GM19452 (cell line): Measurements from ENCODE around the gene SYT7.

Experiments used
- ATAC-seq: cut with Tn5 transposase; IDR thresholded peaks from one replicate; pipeline ENCODE4 v1.9.1; 2021; ENCODE audit not compliant: unreplicated experiment

The SYT7 gene

DNA sequence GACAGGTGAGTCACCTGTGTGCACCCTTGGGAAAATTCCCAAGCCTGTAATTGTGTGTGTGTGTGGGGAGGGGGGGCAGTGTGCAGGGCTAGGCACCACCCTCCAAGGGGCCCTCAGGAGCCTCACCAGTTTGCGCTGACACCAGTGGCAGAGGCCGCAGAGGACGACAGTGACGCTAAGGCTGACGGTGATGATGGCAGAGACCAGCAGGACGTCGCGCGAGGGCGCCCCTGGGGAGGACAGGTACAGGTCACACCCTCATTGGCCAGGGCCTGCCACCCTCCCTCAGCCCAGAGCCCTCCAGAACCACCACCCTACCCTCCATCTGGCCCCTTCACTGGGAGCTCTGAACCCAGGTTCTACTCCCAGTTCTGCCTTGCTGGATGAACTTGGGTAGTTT is 24.9 kb downstream of the SYT7 start:
- ATAC-seq: no peak

DNA sequence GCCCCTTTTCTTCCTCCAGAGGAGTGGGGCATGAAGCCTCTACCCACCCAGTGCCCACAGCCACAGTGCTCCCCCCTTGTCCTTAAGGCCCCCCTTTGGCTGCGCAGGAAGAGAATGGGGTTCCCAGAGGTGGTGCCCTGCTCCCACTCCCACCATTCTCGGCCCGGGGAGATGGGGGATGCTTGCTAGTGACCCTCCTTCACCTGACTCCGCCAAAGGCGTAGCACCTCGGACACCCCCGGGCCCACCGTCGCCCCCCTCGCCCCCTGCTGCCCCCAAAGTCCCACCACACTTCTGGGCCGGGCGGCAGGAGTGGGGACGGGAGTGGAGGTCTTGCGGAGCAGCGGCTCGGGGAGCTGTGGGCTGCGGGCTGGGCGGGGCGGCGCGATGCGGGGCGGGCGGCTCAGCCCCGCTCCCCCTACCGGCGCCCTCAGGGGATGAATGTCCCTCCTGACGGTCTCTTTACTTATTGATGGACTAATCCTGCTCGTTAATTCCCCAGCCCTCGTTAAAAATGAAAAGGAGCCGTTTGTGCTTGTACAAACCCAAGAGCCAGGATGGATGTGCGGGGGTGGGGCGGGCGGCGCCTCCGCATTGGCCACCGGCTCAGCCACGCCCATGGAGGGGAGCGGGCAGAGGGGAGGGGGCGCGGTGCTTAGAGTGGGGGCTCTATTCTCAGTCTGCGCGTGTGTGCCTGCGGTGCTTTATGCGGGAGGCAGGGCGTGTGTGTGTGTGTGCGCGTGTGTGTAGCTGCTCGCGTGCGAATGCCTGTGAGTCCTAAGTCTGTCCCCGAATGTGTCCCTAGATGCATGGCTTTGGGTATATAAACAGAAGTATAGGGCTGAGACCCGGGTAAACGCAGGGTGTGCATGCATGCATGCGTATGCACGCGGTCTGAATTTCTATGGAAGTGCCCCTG is 25.6 kb downstream of the SYT7 start:
- ATAC-seq: no peak

DNA sequence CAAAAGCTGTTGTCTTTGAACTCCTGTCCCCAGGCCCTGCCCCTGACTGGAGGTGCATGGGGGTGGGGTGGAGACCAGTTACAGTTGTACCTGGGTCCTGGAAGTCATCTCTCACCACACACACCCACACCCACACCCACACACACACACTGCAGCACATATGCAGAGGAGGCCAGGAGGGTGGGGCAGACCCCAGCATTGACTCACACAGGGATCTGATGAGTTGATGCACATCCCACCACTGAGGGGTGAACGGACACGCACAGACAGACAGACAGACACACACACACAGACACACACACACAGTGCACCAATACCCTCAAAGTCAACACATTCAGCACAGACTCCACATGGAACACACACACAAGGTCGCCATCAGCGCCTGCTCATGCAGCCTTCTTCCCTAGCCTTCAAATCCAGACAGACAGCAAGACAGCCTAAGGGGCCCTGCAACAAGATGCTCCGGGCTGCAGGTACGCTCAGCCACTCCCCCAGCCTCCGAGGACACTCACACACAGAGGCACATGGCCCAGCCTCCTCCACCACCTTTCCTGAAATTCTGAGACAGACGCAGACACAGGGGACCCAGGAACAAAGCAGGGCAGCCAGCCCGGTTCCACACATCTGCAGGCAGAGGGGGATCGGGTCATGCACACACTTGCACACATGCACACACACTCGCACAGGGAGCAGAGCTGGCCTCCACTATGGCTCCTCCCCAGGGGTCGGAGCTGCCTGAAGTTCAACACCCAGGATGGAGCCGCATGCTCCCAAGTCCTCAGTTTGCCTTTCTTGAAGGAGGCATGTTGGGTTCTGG is 26.5 kb downstream of the SYT7 start:
- no peak for ATAC-seq

DNA sequence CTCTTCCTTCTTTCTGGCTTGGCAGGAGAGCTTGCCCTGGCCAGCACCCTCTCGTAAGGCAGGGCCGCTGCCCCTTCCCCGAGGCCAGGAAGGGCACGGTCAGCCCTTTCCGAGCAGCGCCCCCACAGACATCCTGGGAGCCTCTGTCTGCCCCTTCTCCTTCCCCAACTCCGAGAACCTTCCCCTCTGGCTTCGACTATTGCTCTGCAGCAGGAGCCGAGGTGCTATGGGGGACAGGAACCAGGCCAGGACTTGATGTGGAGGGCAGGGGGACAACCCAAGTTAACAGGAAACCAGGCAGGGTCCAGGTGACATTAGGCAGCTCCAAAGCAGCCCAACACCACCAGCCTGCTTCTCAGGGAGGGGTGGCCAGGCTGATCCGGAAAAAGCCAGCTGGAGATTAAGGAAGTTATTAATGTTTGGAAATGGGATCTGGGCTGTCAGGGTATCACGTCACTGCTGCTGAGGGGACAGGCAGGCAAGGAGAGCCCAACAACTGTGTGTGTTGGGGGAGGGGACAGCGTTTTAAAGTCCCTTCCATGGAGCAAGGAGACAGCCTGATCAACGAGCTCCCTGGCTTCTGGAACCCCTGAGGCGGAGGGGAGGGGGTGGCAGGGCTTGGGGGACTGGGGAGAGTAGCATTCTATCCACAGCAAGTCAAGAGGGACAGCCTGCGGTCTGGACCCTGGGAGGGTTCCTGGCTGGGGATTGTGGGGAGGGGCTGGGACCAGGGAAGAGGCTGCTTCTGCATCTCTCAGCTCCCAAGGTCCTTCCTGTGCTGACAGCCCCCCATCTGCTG is 27.3 kb downstream of the SYT7 start:
- ATAC-seq: no peak

DNA sequence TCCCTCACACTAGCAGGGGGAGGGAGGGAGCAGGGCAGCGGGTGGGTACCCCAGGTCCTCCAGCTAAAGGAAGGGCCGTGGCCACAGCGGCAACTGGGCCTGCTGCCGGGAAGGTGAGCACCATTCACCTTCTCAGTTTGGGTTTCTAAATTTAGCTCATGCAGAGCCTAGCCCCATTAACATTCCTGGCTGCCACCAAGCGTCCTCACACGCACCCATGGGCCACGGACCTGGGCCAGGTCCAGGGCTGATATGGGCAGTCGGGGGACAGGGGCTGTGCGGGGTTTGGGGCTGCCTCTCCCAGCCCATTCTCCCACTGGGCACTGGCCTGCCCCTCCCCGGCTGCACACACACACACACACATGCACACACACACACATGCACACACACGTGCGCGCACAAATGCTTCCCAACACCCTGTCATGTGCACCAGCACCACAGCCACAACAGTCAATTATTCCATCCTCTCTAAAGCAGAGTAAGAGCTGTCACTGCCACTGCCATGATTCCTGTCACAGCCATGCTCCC is 28.7 kb downstream of the SYT7 start:
- ATAC-seq: no peak

DNA sequence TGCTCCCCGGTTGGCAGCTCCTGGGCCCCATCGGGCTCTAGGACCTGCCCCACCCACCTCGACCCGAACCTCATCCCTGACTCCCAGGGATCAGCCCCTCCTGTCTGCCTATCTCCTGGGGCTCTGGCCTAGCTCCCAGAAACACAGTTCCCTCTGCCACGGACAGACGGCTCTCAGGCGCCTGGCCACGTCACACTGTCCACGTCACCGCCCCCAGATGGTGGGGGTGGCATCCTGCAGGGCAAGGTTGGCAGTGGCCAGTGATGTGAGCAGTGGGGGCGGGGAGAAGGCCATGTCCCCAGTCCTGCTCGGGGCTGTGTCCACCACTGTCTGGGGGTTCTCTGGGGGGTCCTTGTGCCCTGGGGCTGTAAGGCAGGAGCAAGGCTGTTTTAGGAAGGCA is 29.2 kb downstream of the SYT7 start:
- ATAC-seq: no peak

DNA sequence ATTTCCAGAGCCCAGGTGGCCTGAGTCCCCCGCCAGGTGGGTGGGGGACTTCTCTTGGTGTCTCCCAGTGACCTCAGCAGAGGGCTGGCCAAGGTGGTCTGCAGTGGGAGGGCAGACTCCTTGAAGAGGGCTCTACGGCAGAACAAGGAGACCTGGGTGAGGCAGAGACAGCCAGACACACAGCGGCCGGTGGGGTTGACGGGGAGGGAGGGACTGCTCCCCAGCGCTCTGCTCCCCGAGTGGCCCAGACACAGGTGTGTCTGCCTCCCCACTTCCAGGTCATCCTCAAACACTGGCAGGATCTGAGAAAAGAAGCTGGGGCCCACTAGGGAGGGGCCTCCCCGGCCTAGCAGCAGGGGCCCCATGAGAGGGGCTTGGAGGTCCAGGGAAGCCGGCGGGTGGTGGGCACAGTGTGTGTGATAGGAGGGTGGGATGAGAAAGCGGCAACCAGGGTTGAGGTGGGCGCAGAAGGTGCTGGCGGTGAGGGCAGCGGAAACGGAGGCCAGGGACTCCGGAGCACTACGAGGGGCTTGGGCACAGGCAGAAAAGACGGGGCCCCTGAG is 30.1 kb downstream of the SYT7 start:
- ATAC-seq: no peak

DNA sequence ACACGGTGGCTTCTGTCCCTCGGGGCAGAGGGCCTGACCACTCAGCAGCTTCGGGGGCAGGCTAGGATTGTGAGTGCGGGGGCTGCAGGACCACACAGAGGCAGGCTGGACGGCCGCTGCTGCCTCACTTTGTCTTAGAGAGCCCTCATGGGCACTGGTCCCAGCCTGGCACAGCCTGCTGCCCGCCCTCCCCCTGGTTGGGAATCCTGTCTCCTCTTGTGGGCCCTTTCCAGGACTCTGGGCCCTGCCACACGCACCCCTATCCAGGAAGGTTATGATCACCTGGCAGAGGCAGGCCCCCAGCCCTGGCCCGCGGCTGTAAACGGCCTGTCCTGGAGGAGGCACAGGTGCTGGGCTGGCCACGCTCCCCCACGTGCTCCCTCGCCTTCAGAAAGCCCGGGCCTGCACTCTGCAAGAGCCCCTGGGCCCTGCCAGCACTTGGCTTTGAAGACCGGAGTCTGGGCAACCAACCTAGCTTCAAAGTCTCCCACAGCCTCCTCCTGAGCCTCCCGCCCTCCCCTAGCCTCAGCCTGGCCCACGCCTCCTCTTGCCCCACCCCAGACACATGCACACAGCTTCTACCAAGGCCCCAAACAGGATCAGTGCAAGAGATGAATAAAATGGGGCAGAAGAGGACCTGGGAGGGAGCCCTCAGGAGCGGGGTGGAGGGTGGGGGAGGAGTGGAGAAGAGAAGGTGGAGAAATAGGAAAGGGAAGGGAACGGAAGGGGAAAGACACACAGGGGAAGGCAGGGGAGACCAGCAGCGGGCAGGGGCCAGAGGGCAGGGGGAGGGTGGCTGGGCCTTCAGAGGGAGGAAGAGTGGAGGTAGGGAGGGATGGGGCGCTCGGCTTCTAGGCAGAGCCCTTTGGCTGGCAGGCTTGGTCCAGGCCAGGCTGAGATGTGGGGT is 31.0 kb downstream of the SYT7 start:
- ATAC-seq: no peak

DNA sequence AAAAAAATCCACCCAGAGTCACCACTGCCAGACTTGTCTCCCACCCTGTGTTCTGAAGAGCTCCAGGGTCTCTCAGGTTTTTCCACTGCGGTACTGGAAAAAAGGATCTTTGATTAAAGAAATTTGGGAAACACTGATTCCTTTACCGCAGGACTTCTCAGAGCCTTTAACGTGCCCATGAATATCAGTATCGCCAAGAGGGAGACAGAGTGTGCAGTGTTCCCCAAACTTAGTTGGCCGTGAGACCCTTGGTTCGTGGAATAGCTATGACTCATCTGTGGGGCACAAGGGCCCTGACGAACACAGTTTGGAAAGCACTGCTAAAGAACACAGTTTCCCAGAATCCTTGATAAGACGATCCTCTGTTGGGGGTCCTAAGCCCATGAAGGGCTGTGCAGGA is 31.7 kb downstream of the SYT7 start:
- no peak for ATAC-seq

DNA sequence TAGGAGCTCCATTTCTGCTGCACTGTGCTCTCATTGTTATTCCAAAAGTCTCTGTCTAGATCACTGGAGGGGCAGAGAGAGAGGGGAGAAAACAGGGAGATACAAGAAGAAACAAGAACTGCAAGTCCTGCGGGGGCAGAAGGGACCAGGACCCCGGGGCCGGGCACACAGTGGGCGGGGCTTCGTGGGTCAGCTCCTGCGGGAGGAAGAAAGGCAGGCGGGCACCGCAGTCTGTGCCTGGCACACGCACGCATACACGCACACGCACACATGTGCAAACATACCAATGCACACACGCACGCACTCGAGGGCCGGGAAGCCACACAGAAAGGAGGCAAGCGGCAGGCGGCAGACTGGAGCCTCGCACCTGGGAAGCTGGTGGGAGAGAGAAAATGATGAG is 33.6 kb downstream of the SYT7 start:
- no peak for ATAC-seq

DNA sequence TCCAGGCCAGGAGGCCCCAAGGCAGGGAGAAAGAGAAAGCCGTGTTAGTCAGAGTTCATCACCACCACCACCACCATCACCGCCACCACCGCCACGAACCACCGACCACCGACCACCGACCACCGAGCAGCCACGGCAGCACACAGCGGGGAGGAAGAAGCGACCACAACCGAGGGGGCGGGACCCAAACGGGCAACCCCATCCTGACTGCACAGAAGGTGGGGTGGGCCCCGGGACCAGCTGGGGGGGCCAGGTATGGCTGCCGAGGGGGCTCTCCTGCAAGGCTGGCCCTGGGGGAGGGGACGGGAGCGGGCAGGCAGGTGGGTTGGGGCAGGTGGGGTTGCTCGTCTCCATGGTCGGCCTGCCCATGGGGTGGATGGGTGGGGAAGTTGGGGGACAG is 34.2 kb downstream of the SYT7 start:
- no peak for ATAC-seq

DNA sequence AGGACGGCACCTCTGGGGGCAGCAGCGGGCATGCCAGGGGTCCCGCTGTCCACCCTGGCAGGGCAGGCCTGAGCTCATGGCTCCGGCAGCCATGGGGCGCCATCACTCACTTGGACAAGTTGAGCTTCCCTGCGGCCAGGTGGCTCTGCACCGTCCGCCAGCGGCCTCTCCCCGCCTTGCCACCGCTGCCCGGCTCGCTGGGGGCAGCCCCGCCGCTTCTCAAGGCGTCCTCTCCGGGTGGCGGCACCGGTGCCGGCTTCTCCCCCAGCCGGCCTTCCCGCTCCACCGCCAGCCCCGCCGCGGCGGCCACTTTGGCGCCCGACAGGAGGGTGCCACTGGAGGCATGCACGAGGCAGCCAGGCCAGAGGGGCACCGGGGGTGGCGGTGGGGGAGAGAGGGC is 35.0 kb downstream of the SYT7 start:
- no peak for ATAC-seq

DNA sequence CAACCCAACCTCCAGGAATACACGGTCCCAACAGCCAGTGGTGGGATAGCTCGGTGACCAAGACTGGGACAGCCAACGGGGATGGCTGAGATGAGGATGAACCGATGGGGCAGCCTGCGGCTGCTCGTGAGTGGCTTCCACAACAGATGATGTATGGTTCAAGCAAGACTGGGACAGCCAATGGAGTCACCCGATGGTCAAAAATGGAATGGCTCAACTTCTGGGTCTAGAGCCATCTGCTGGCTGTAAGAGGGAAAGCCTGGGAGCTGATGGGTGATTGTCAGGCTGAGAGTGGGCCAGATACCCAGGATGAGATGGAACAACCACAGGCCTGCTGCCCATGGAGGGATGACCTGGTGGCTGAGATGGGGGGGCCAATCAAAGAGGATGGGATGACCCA is 35.5 kb downstream of the SYT7 start:
- ATAC-seq: no peak

DNA sequence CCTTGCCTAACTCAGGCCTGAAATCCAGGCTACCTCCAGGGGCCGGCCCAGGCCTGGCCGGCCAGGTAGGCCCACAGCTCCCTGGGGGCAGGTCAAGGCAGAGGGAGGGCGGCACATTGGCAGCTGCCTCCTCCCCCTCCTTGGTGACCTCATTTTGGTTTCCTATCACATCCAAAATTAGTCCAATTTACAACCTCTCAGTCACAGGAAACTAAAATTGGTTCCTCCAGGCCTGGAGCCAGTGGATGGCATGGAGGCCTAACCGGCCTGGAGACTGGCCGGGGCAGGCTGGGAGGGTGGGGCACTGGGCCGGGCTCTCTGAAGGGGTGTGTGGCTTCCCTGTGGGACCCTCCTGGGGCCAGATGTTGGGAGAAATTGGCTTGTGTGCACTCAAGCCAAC is 36.4 kb downstream of the SYT7 start:
- no peak for ATAC-seq

DNA sequence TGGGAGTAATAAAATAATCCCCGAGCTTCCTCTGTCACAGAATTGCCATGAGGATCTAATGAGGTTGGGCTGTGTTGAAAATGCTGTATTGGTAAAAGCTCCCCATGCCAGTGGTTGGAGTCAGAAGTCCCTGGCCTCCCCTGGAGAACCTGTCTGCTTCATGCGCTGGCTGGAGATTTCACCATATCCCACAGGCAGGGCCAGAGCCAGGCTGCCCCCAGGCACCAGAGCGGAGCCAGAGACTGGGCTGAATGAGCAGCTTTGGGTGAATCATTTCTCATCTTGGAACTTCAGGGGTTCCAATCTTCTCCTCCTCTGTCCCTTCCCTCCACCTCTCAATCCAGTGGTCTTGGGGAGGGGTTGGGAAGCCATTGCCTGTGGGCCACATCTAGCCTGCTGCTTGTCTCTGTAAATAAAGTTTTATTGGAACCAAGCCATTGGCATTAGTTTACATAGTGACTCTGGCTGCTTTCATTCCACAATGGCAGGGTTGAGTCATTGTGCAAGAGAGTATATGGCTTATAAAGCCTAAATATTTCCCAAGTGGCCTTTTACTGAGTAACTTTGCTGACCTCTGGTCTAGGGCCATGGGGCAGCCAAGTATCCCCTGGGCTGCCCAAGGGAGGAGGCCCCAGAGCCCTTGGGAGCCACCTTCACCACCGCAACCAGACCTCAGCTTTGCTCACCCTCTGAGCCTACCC is 37.1 kb downstream of the SYT7 start:
- no peak for ATAC-seq

DNA sequence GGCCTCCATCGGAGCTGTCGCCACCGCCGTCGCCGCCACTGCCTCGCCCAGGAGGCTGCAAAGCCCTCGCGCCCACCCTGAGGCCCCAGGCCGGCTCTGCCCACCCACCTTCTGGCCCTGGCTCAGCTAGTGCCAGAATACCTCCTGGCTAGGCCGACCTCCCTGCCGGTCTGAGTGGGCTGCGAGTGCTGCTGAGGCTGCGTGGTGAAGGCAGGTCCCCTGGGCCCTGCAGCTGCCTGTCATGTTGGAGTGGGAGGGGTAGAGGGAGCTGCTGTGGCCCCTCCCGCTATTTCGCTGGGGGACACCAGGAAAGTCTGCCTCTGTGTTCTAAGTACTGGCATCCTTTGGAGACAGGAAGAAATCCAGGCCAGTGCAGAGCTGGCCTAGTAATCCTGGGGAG is 38.2 kb downstream of the SYT7 start:
- ATAC-seq: no peak

DNA sequence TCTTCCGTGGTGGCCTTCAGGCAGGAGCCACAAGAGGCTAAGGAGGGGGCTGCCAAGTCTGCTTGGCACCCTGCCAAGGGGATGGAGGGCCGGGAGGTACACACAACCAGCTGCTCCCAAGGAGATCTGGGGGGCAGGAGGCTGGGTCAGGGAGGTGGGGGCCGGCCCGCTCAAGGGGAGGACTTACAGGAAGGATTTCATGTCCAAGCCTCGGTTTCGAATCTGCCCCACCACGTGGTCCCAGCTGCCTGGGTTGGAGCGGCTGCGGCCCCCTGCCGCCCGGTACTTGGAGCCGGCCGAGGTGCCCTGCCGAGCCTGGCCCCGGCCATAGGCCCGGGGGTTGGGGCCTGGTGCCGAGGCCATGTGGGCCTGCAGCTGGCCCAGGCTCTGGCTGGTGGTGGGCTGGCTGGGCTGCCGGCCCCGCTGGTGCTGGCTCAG is 38.8 kb downstream of the SYT7 start:
- ATAC-seq: no peak

DNA sequence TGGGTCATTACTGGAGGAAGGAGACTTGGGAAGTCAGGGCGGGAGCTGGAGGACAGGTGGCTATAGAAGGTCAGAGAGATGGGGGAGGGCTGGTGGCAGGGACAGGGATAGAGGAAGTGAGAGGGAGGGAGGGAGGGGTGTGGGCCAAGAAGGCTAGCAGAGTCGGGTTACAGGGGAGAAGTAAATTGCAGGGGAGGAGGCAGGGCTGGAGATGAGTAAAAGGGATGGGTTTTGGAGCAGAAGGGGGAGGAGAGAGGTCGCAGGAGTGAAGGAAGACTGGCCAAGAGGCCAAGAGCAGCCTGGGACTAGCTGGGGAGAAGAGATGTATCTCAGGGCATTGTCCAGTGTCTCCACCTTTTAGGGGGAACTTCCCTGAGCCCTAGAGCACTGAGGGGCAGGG is 39.3 kb downstream of the SYT7 start:
- no peak for ATAC-seq

DNA sequence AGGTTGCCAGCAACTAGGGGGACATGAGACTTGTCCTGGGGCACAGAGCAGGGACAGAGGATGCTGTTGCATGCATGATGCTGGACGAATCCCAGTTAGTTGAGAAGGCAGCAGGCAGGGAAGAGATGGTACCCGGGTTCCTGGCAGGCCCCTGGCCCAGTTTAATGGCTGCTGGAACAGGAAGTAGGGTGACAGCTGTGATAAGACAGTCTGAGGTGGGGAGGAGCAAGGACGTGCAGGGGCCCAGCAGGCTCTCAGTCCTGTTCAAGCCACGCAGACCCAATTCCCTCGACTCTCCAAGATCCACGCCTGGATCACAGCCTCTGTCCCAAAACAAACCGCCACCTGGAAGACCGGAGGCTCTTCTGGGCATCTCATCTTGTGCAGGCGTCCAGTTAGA is 40.3 kb downstream of the SYT7 start:
- ATAC-seq: no peak
